Measurements from ENCODE around the gene LRIT1. TPM values are rescaled to one million over a fixed set of nuclear protein-coding genes. Genes with fewer than 3 reads are reported as not detected.

Gene LRIT1
- total RNA-seq, 1 donor from 2014 or later, result 3.6 TPM

GRCh38 chr10:84193846-84194423 lies 47.4 kb downstream of the LRIT1 start:
- no peak for DNase-seq (ENCODE audit: low spot score)

GRCh38 chr10:84193327-84193726 lies 48.0 kb downstream of the LRIT1 start:
- DNase-seq (ENCODE audit: low spot score), result no peak

- DNase-seq (ENCODE audit: low spot score), result no peak
These were observed 50.2 kb downstream of the LRIT1 start for GRCh38 chr10:84191106-84191505.

GRCh38 chr10:84190621-84191020 lies 50.7 kb downstream of the LRIT1 start:
- DNase-seq (ENCODE audit: low spot score), result no peak

- no peak for DNase-seq (ENCODE audit: low spot score)
These were observed 52.5 kb downstream of the LRIT1 start for GRCh38 chr10:84188815-84189214.

GRCh38 chr10:84185526-84186175 lies 55.7 kb downstream of the LRIT1 start:
- no peak for DNase-seq (ENCODE audit: low spot score)

- DNase-seq (ENCODE audit: low spot score), result no peak
These were observed 56.8 kb downstream of the LRIT1 start for GRCh38 chr10:84184517-84184916.

DNA sequence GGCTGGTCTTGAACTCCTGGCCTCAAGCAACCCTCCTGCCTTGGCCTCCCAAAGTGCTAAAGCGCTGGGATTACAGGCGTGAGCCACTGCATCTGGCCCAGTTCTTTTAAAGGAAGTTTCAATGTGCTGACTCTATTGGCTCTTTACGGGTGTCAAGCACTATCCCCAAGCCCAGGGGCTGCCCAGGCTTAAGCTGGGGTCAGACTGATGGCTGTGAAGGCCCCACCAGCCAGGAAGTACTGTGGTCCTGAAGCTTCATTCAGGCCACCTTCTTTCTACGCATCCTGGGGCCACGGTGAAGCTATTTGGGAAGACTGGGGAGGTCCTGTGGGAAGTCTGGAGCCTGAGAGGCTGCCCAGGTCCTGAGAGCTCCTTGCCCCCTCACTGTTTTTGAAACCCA lies 59.7 kb downstream of the LRIT1 start:
- no peak for DNase-seq (ENCODE audit: low spot score)

Other genes with a start within 250 kb of the LRIT1 start
- 118 TPM for gene GHITM, start 102.0 kb downstream of the LRIT1 start, total RNA-seq (ENCODE audit: insufficient read depth, low replicate concordance)
- gene GPR15LG, start 67.7 kb downstream of the LRIT1 start, total RNA-seq (ENCODE audit: insufficient read depth, low replicate concordance), result 5.1 TPM
- 1.2 TPM for gene CDHR1, start 47.0 kb downstream of the LRIT1 start, total RNA-seq (ENCODE audit: insufficient read depth, low replicate concordance)
- gene LRIT2, start 16.0 kb downstream of the LRIT1 start, total RNA-seq (ENCODE audit: insufficient read depth, low replicate concordance), result 1.7 TPM
- gene RGR, start 3.5 kb upstream of the LRIT1 start, total RNA-seq (ENCODE audit: insufficient read depth, low replicate concordance), result 2.2 TPM
- 27.2 TPM for gene CCSER2, start 87.0 kb upstream of the LRIT1 start, total RNA-seq (ENCODE audit: insufficient read depth, low replicate concordance)

All from umbilical cord (tissue), 2 donors.